HepG2 (cell line): ENCODE measurements around the gene PLA2G4D. TPM values are rescaled to one million over a fixed set of nuclear protein-coding genes. Genes with fewer than 3 reads are reported as not detected.

Experiments
- ATAC-seq: fragments of 200-7000 bp; cut with Tn5 transposase; 3 replicates; pipeline ENCODE4 v1.9.1; 2020; ENCODE audit warnings: mild to moderate bottlenecking, moderate library complexity
- BruUV-seq: library from RNA; stranded (reverse); fragments of 400-500 nt; replicated peaks from 2 replicates; lab custom pipeline; 2021; lab: Mats Ljungman, UMichigan
- CTCF ChIA-PET: fragments of 300-600 bp; formaldehyde crosslinking; extraction: SDS; loops from one replicate; lab custom pipeline; 2021; ENCODE audit warnings: low total read pairs, inconsistent platforms, low intra/inter-chr PET ratio; lab: Yijun Ruan, JAX
- POLR2A ChIA-PET: fragments of 350-600 bp; sonication (Branson Sonifier 250); formaldehyde crosslinking; loops from one replicate; lab custom pipeline; 2020; ENCODE audit warnings: antibody characterized with exemption, inconsistent platforms; lab: Yijun Ruan, JAX
- DNase-seq: peaks from one replicate; pipeline ENCODE4 v3.0.0-alpha.2; 2015; ENCODE audit warnings: low spot score
- FAIRE-seq: peaks from 3 replicates; lab custom pipeline; 2011; peaks lifted over from hg19 to GRCh38; lab: Jason Lieb, UNC
- H2AFZ ChIP-seq: one replicate; pipeline ENCODE4 v1.6.1; 2011; ENCODE audit warnings: low read length, inconsistent platforms
- H3K27ac ChIP-seq: fragments of 300-600 bp; 3 replicates; pipeline ENCODE4 v1.8.0; 2011; ENCODE audit warnings: mixed run types, mild to moderate bottlenecking, mixed read lengths, low read length, inconsistent platforms; ENCODE audit not compliant: insufficient read depth; ENCODE audit errors: extremely low read length
- H3K27me3 ChIP-seq, 2 experiments: fragments of 200-600 bp in 1 of 2; 2 replicates in 1 of 2; 3 replicates in 1 of 2; pipeline versions ENCODE4 v1.6.0 to v1.8.0; 2011; ENCODE audit warnings: low read length in 2 of 2, mild to moderate bottlenecking in 2 of 2, moderate library complexity in 2 of 2, inconsistent platforms in 1 of 2; ENCODE audit not compliant: insufficient read depth in 2 of 2, control insufficient read depth in 1 of 2
- H3K36me3 ChIP-seq, 2 experiments: fragments of 200-600 bp in 1 of 2; replicated peaks in 1 of 2; 2 replicates in 1 of 2; 3 replicates in 1 of 2; pipeline versions ENCODE4 v1.5.1 to v1.8.0; 2011; ENCODE audit warnings: low read length in 2 of 2, inconsistent platforms in 1 of 2; ENCODE audit not compliant: insufficient read depth in 2 of 2, control insufficient read depth in 1 of 2
- H3K4me1 ChIP-seq: 2 replicates; pipeline ENCODE4 v1.5.1; 2012; ENCODE audit warnings: low read length, inconsistent platforms; ENCODE audit not compliant: insufficient read depth
- H3K4me2 ChIP-seq: 2 replicates; pipeline ENCODE4 v1.6.0; 2011; ENCODE audit warnings: low read depth, low read length, inconsistent platforms
- H3K4me3 ChIP-seq, 3 experiments: fragments of 200-600 bp in 1 of 3; sonication (generic), shearing (Covaris generic) in 1 of 3; replicated peaks in 1 of 3; 2 replicates each; pipeline ENCODE4 v1.5.1; 2011 to 2016; ENCODE audit warnings: low read length in 3 of 3, inconsistent platforms in 2 of 3, low read depth in 2 of 3, mild to moderate bottlenecking in 2 of 3, control low read depth in 1 of 3, mixed read lengths in 1 of 3; ENCODE audit not compliant: insufficient read depth in 1 of 3
- H3K79me2 ChIP-seq: one replicate; pipeline ENCODE4 v1.6.1; 2011; ENCODE audit warnings: low read length, inconsistent platforms; ENCODE audit not compliant: insufficient read depth
- H3K9ac ChIP-seq: 2 replicates; pipeline ENCODE4 v1.6.0; 2011; ENCODE audit warnings: mild to moderate bottlenecking, low read depth, low read length, inconsistent platforms; ENCODE audit not compliant: insufficient read depth
- H3K9me3 ChIP-seq: 2 replicates; pipeline ENCODE4 v1.5.1; 2012; ENCODE audit warnings: mild to moderate bottlenecking, low read length
- H4K20me1 ChIP-seq: 2 replicates; pipeline ENCODE4 v1.6.0; 2011; ENCODE audit warnings: inconsistent platforms, mild to moderate bottlenecking, low read length, moderate library complexity; ENCODE audit not compliant: insufficient read depth
- HES4 ChIP-seq: sonication (generic); formaldehyde crosslinking; IDR thresholded peaks from 2 replicates; pipeline ENCODE4 v1.9.0; 2021; ENCODE audit warnings: mild to moderate bottlenecking, missing genetic modification reagents, borderline replicate concordance
- HMGA1 ChIP-seq: sonication (generic); formaldehyde crosslinking; conservative IDR thresholded peaks from 2 replicates; pipeline ENCODE4 v1.4.0; 2020; ENCODE audit warnings: missing genetic modification reagents
- MXD4 ChIP-seq: IDR thresholded peaks from 2 replicates; pipeline ENCODE4 v1.6.1; 2016; ENCODE audit warnings: mild to moderate bottlenecking, missing biosample characterization, missing genetic modification reagents
- PPARG ChIP-seq: conservative IDR thresholded peaks from 2 replicates; pipeline ENCODE4 v1.6.1; 2016; ENCODE audit warnings: missing biosample characterization, missing genetic modification reagents
- SRSF4 ChIP-seq: fragments of 200-400 bp; formaldehyde crosslinking; IDR thresholded peaks from one replicate; pipeline ENCODE4 v1.6.1; 2018; ENCODE audit warnings: mild to moderate bottlenecking, low read depth, low read length, moderate library complexity; ENCODE audit not compliant: poor library complexity, severe bottlenecking
- TBL1XR1 ChIP-seq: fragments of 150-350 bp; IDR thresholded peaks from 2 replicates; pipeline ENCODE4 v1.6.1; 2014; ENCODE audit warnings: borderline replicate concordance, low read length; ENCODE audit not compliant: partially characterized antibody
- U2AF2 ChIP-seq: fragments of 200-400 bp; formaldehyde crosslinking; IDR thresholded peaks from 2 replicates; pipeline ENCODE4 v1.6.1; 2017; ENCODE audit warnings: low read depth, mild to moderate bottlenecking, low read length
- ZC3H4 ChIP-seq: sonication (generic); formaldehyde crosslinking; IDR thresholded peaks from 2 replicates; pipeline ENCODE4 v1.4.0; 2020; ENCODE audit warnings: missing genetic modification reagents, borderline replicate concordance
- ZFP1 ChIP-seq: IDR thresholded peaks from 2 replicates; pipeline ENCODE4 v1.6.1; 2016
- ZNF207 ChIP-seq: fragments of 450-650 bp; IDR thresholded peaks from 2 replicates; pipeline ENCODE4 v1.6.1; 2016; ENCODE audit warnings: antibody characterized with exemption, borderline replicate concordance
- ZNF44 ChIP-seq: sonication (generic); formaldehyde crosslinking; IDR thresholded peaks from 2 replicates; pipeline ENCODE4 v1.5.1; 2020; ENCODE audit warnings: mild to moderate bottlenecking, missing genetic modification reagents
- ZNF709 ChIP-seq: sonication (generic); formaldehyde crosslinking; IDR thresholded peaks from 2 replicates; pipeline ENCODE4 v1.5.0; 2020; ENCODE audit warnings: mild to moderate bottlenecking, missing genetic modification reagents
- ZNF761 ChIP-seq: sonication (generic); formaldehyde crosslinking; conservative IDR thresholded peaks from 2 replicates; pipeline ENCODE4 v1.4.0; 2020; ENCODE audit warnings: mild to moderate bottlenecking, missing genetic modification reagents
- WGBS: methylation state at CpG from one replicate; pipeline ENCODE4 v1.1.6; 2017; ENCODE audit warnings: low lambda C conversion rate; 5-methylcytosine and 5-hydroxymethylcytosine counted together
- in situ Hi-C: cut with HindIII; loops from 2 replicates; pipeline ENCODE4 v1.10.0; 2017; ENCODE audit warnings: low pct_unique_long_range_greater_than_20kb; ENCODE audit not compliant: extremely low pct_ligation_motif_present
- intact Hi-C: fragments of 100-400 bp; cut with micrococcal nuclease; formaldehyde crosslinking; loops from one replicate; pipeline ENCODE4 v1.10.0; 2022; ENCODE audit not compliant: unreplicated experiment
- polyA plus RNA-seq, 8 experiments: library from polyadenylated mRNA; depleted of rRNA in 3 of 8; stranded (reverse) in 7 of 8; unstranded in 1 of 8; fragments of >200 nt; fragmentation: Illumina TruSeq in 4 of 8; extraction: Trizol in 4 of 8; gene quantifications; 2 replicates each; pipeline versions ENCODE4 v1.2.1 to v1.2.3, GENCODE V29; 2011 to 2016; ENCODE audit warnings: low read depth in 4 of 8, missing spikeins in 1 of 8, mixed read lengths in 1 of 8; ENCODE audit not compliant: insufficient read depth in 1 of 8
- total RNA-seq, 5 experiments: library from RNA; depleted of rRNA; stranded (reverse); fragments of >200 nt; fragmentation: Illumina TruSeq; extraction: Trizol; gene quantifications; 2 replicates each; pipeline ENCODE4 v1.2.3, GENCODE V29; 2016; ENCODE audit warnings: low read depth in 1 of 5
- TF ChIP-seq, protein P1 (sequence below): conservative IDR thresholded peaks from 2 replicates; pipeline ENCODE4 v1.6.1; 2018; ENCODE audit warnings: missing genetic modification reagents
- TF ChIP-seq, protein P2 (sequence below): sonication (generic); formaldehyde crosslinking; IDR thresholded peaks from 2 replicates; pipeline ENCODE4 v1.4.0; 2020; ENCODE audit warnings: mild to moderate bottlenecking, missing genetic modification reagents

Gene PLA2G4D
- total and polyA plus RNA-seq, 2 of the 13 experiments (the other 11 are each of a cell fraction or from before 2014, with no cell fraction given), result 0.04 to 0.21 TPM

DNA sequence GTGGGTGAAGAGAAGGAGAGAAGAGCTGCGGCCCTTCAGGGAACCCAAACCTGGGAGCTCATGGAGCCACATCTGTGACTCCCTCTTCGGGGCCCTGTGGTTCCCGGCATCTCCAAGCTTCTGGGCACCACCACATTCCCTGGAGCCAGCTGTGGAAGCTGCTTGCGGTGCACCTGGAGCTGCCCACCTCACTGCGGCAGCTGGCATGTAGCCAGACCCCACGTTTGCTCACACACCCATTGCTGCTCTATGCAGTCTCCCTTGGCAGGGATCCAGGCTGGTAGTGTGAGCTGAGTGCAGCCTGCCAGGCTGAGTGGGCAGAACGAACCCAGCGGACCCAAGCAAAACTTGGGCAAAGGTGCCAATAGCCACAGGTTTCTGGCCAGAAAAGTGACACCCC is 56.7 kb downstream of the PLA2G4D start:
- intact Hi-C loops (no loop called here), in situ Hi-C loops (no loop called here)
- CTCF ChIA-PET, result no interaction called here
- WGBS, result 68% methylated on average over 5 of the region's 8 CpGs
- no peaks in the 10 kb centered on the region for H3K36me3 ChIP-seq
- no peak overlapping the region for H2AFZ ChIP-seq
- TF ChIP-seq ZNF761 (CRISPR knock-in tag), result no peak
- TF ChIP-seq, protein P1, sequence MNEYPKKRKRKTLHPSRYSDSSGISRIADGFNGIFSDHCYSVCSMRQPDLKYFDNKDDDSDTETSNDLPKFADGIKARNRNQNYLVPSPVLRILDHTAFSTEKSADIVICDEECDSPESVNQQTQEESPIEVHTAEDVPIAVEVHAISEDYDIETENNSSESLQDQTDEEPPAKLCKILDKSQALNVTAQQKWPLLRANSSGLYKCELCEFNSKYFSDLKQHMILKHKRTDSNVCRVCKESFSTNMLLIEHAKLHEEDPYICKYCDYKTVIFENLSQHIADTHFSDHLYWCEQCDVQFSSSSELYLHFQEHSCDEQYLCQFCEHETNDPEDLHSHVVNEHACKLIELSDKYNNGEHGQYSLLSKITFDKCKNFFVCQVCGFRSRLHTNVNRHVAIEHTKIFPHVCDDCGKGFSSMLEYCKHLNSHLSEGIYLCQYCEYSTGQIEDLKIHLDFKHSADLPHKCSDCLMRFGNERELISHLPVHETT (CRISPR knock-in tag), result no peak
- DNase-seq, result no peak
- H3K27me3 ChIP-seq, result no peaks in the 10 kb centered on the region; a peak in 1 of 5 replicates
- no peak overlapping the region for H3K4me2 ChIP-seq
- no peak for ATAC-seq
- H4K20me1 ChIP-seq, result no peaks in the 10 kb centered on the region
- no peak overlapping the region for H3K4me3 ChIP-seq
- POLR2A ChIA-PET, result interaction anchor here (0.7 kb wide), 1 partner anchor 77 kb away, joined by 3 read pairs; no protein-coding TSS in a partner anchor
- no peak overlapping the region for H3K9ac ChIP-seq
- H3K9me3 ChIP-seq, result no peaks in the 10 kb centered on the region
- H3K4me1 ChIP-seq, result peaks cover 31% of the 10 kb centered on the region
- H3K27ac ChIP-seq, result no peak overlapping the region
- no peaks in the 10 kb centered on the region for H3K79me2 ChIP-seq
- no TSS peak for BruUV-seq
- no peak for FAIRE-seq

DNA sequence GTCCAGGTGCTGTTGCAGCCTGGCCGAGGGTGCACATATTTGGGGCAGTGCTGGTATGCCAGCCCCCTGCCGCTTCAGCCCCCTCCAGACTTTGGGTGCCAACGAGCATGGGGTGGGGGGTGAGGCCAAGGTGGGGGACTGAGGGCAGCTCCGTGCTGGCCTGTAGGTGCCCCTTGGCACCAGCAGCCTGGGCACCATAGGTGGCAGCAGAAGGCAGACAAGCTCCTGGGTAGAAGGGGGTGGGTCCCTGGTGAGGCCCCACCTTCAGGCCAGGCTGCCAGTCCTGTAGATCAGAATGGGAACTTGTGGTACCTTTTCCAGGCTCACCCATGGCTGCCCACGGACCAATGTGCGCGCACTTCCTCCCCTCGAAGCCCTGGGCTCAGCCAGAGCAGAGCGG is 57.4 kb downstream of the PLA2G4D start:
- no peak overlapping the region for H2AFZ ChIP-seq
- no peaks in the 10 kb centered on the region for H3K79me2 ChIP-seq
- POLR2A ChIA-PET, result interaction anchor here (0.7 kb wide), 1 partner anchor 76 kb away, joined by 3 read pairs; no protein-coding TSS in a partner anchor
- H4K20me1 ChIP-seq, result no peaks in the 10 kb centered on the region
- no peak overlapping the region for H3K27ac ChIP-seq
- 0 out of 2 replicates have a peak, but pooled peaks cover 2% of the 10 kb centered on the region for H3K9me3 ChIP-seq
- H3K27me3 ChIP-seq, result 0 out of 5 replicates have a peak, but pooled peaks cover 0 to under 1% of the 10 kb centered on the region in 2 experiments
- TF ChIP-seq ZNF207 (no peak), ZFP1 (CRISPR knock-in tag) (no peak), PPARG (no peak), SRSF4 (no peak), HMGA1 (CRISPR knock-in tag) (no peak), TBL1XR1 (no peak), ZNF709 (CRISPR knock-in tag) (no peak), MXD4 (CRISPR knock-in tag) (no peak), ZNF44 (CRISPR knock-in tag) (no peak), U2AF2 (no peak), HES4 (CRISPR knock-in tag) (no peak), ZC3H4 (CRISPR knock-in tag) (no peak)
- TF ChIP-seq, protein P2, sequence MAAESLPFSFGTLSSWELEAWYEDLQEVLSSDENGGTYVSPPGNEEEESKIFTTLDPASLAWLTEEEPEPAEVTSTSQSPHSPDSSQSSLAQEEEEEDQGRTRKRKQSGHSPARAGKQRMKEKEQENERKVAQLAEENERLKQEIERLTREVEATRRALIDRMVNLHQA (CRISPR knock-in tag), result no peak
- TF ChIP-seq, all 625 proteins: peak for 0
- DNase-seq, result no peak
- CTCF ChIA-PET, result no interaction called here
- Histone ChIP-seq H3K9ac (no peak overlapping the region), H3K36me3 (no peaks in the 10 kb centered on the region), H3K4me3 (no peak overlapping the region), H3K4me1 (peaks cover 36% of the 10 kb centered on the region), H3K4me2 (no peak overlapping the region)
- no peak for FAIRE-seq
- 46% methylated on average over 4 of the region's 9 CpGs for WGBS
- no peak for ATAC-seq
- BruUV-seq, result no TSS peak
- intact Hi-C loops (no loop called here), in situ Hi-C loops (no loop called here)
